GM12878 (cell line): ENCODE data around the gene IRGC. TPM values are rescaled to one million over a fixed set of nuclear protein-coding genes. Genes with fewer than 3 reads are reported as not detected.

ENCODE experiments used
- ATAC-seq: fragments of 200-7000 bp; cut with Tn5 transposase; 3 replicates; pipeline ENCODE4 v1.9.1; 2020; ENCODE audit warnings: mild to moderate bottlenecking, moderate library complexity
- BruUV-seq: library from RNA; stranded (reverse); fragments of 400-500 nt; replicated peaks from 2 replicates; lab custom pipeline; 2021; lab: Mats Ljungman, UMichigan
- CTCF ChIA-PET: fragments of 300-600 bp; sonication (Branson Sonifier 250); formaldehyde crosslinking; extraction: SDS; loops from one replicate; lab custom pipeline; 2021; ENCODE audit warnings: inconsistent platforms; lab: Yijun Ruan, JAX
- POLR2A ChIA-PET: fragments of 350-600 bp; formaldehyde crosslinking; extraction: SDS; loops from one replicate; lab custom pipeline; 2021; ENCODE audit warnings: inconsistent platforms; lab: Charles Lee
- RAD21 ChIA-PET: fragments of 300-600 bp; sonication (Branson Sonifier 250); formaldehyde crosslinking; loops from one replicate; lab custom pipeline; 2023; ENCODE audit warnings: antibody characterized with exemption; ENCODE audit not compliant: unreplicated experiment; lab: Charles Lee
- SMC1A ChIA-PET: fragments of 300-600 bp; sonication (Branson Sonifier 250); formaldehyde crosslinking; loops from one replicate; lab custom pipeline; 2023; ENCODE audit not compliant: unreplicated experiment, uncharacterized antibody; lab: Charles Lee
- DNase-seq: peaks from one replicate; pipeline ENCODE4 v3.0.0-alpha.2; 2011; ENCODE audit warnings: low read depth, low spot score
- FAIRE-seq: peaks from 3 replicates; lab custom pipeline; 2011; peaks lifted over from hg19 to GRCh38; lab: Jason Lieb, UNC
- H2AFZ ChIP-seq: 2 replicates; pipeline ENCODE4 v1.6.0; 2011; ENCODE audit warnings: low read depth, low read length, control low read depth; ENCODE audit not compliant: control insufficient read depth
- H3K27ac ChIP-seq: 2 replicates; pipeline ENCODE4 v1.5.1; 2011; ENCODE audit warnings: control low read depth; ENCODE audit not compliant: control insufficient read depth, insufficient read depth
- H3K27me3 ChIP-seq, 2 experiments: replicated peaks in 1 of 2; 2 replicates each; pipeline versions ENCODE4 v1.6.0 to v1.6.1; 2011; ENCODE audit warnings: low read length in 1 of 2; ENCODE audit not compliant: control insufficient read depth in 2 of 2, insufficient read depth in 2 of 2
- H3K36me3 ChIP-seq, 2 experiments: 2 replicates each; pipeline ENCODE4 v1.5.1; 2011; ENCODE audit warnings: low read length in 1 of 2; ENCODE audit not compliant: control insufficient read depth in 2 of 2, insufficient read depth in 2 of 2
- H3K4me1 ChIP-seq: 2 replicates; pipeline ENCODE4 v1.6.1; 2011; ENCODE audit warnings: mild to moderate bottlenecking, low read length, moderate library complexity, mixed read lengths; ENCODE audit not compliant: control insufficient read depth, insufficient read depth
- H3K4me2 ChIP-seq: 2 replicates; pipeline ENCODE4 v1.6.0; 2011; ENCODE audit warnings: control low read depth; ENCODE audit not compliant: control insufficient read depth, insufficient read depth
- H3K4me3 ChIP-seq: fragments of 200-600 bp; sonication (generic); 2 replicates; pipeline ENCODE4 v1.5.1; 2016
- H3K79me2 ChIP-seq: 2 replicates; pipeline ENCODE4 v1.6.0; 2011; ENCODE audit warnings: low read length; ENCODE audit not compliant: control insufficient read depth, insufficient read depth
- H3K9ac ChIP-seq: 2 replicates; pipeline ENCODE4 v1.8.0; 2011; ENCODE audit warnings: low read length, control low read depth, mixed read lengths; ENCODE audit not compliant: control insufficient read depth, insufficient read depth
- H3K9me3 ChIP-seq: replicated peaks from 3 replicates; pipeline ENCODE4 v1.5.1; 2011; ENCODE audit warnings: mild to moderate bottlenecking, low read length; ENCODE audit not compliant: control insufficient read depth, insufficient read depth
- H4K20me1 ChIP-seq: 2 replicates; pipeline ENCODE4 v1.6.0; 2011; ENCODE audit not compliant: control insufficient read depth, insufficient read depth
- CBX3 ChIP-seq: fragments of 200-600 bp; sonication (generic); IDR thresholded peaks from 2 replicates; pipeline ENCODE4 v1.6.1; 2016; ENCODE audit warnings: low read depth, borderline replicate concordance
- CUX1 ChIP-seq: IDR thresholded peaks from 2 replicates; pipeline ENCODE4 v1.6.1; 2012; ENCODE audit warnings: improper control_type of control experiment, low read depth, low read length; ENCODE audit not compliant: insufficient replicate concordance
- EED ChIP-seq: sonication (generic); IDR thresholded peaks from 2 replicates; pipeline ENCODE4 v1.6.1; 2016; ENCODE audit warnings: antibody characterized with exemption, low read depth
- HCFC1 ChIP-seq: fragments of 150-350 bp; IDR thresholded peaks from 2 replicates; pipeline ENCODE4 v1.6.1; 2014; ENCODE audit warnings: low read length
- IKZF2 ChIP-seq, 2 experiments: fragments of 450-650 bp; IDR thresholded peaks; 2 replicates each; pipeline ENCODE4 v1.6.1; 2017; ENCODE audit warnings: mild to moderate bottlenecking in 2 of 2, moderate library complexity in 2 of 2
- MTA3 ChIP-seq: IDR thresholded peaks from 2 replicates; pipeline ENCODE4 v1.6.1; 2012; ENCODE audit warnings: low read length, inconsistent platforms, borderline replicate concordance
- PML ChIP-seq: IDR thresholded peaks from 2 replicates; pipeline ENCODE4 v1.6.1; 2012; ENCODE audit warnings: low read length, inconsistent platforms
- SIX5 ChIP-seq: IDR thresholded peaks from 2 replicates; pipeline ENCODE4 v1.6.1; 2011; ENCODE audit warnings: mild to moderate bottlenecking, low read depth, low read length, moderate library complexity; ENCODE audit not compliant: severe bottlenecking
- SPI1 ChIP-seq: IDR thresholded peaks from 2 replicates; pipeline ENCODE4 v1.6.1; 2011; ENCODE audit warnings: low read depth, mild to moderate bottlenecking, low read length, moderate library complexity, borderline replicate concordance; ENCODE audit not compliant: insufficient read depth
- STAT1 ChIP-seq: fragments of 450-650 bp; conservative IDR thresholded peaks from 2 replicates; pipeline ENCODE4 v1.6.1; 2014; ENCODE audit warnings: antibody characterized with exemption, mild to moderate bottlenecking
- WGBS: methylation state at CpG from one replicate; pipeline ENCODE4 v1.1.6; 2016; ENCODE audit warnings: low lambda C conversion rate; ENCODE audit not compliant: insufficient replicate concordance, insufficient coverage; ENCODE audit errors: missing lambda C conversion rate; 5-methylcytosine and 5-hydroxymethylcytosine counted together
- in situ Hi-C: fragments of 300-500 bp; cut with MboI; formaldehyde crosslinking; loops from 9 replicates; pipeline ENCODE4 v1.14.3; 2018; ENCODE audit warnings: mixed read lengths
- intact Hi-C: fragments of 100-400 bp; cut with micrococcal nuclease; formaldehyde crosslinking; loops from one replicate; pipeline ENCODE4 v1.14.2; 2022; ENCODE audit not compliant: unreplicated experiment
- polyA plus RNA-seq, 11 experiments: library from polyadenylated mRNA; depleted of rRNA in 4 of 11; unstranded in 6 of 11; stranded (reverse) in 5 of 11; fragments of >200 nt; fragmentation: Nextera tagmentation in 4 of 11; fragmentation: Illumina TruSeq in 1 of 11; extraction: Ambion mirVana in 4 of 11; extraction: Trizol in 1 of 11; gene quantifications; 1 replicate in 1 of 11; 2 replicates in 10 of 11; pipeline versions ENCODE4 v1.2.1 to v1.2.3, GENCODE V29; 2011 to 2016; ENCODE audit warnings: inconsistent platforms in 2 of 11, missing spikeins in 2 of 11, low read depth in 1 of 11
- total RNA-seq, 4 experiments: library from RNA; depleted of rRNA in 3 of 4; stranded (reverse); fragments of >200 nt in 3 of 4; fragmentation: Illumina TruSeq in 1 of 4; extraction: Trizol in 1 of 4; gene quantifications; 2 replicates each; pipeline versions ENCODE4 v1.2.1 to v1.2.3, GENCODE V29; 2013 to 2021

The IRGC gene
- total and polyA plus RNA-seq, 10 of the 15 experiments (the other 5 are each of a cell fraction or from before 2014, with no cell fraction given) = 0.04 TPM; not detected in 9

- ChIA-PET CTCF (interaction anchor here (0.9 to 8.1 kb wide), 6 partner anchors 16 to 153 kb away, joined by 3 to 144 read pairs (median 8); partner anchors contain the start of gene KCNN4), SMC1A (interaction anchor here (0.9 to 10.1 kb wide), 3 partner anchors 18 to 31 kb away, joined by 5 to 186 read pairs (median 5); no protein-coding TSS in a partner anchor), RAD21 (interaction anchor here (1.0 to 8.2 kb wide), 5 partner anchors 11 to 80 kb away, joined by 4 to 118 read pairs (median 7); partner anchors contain the start of gene KCNN4), POLR2A (interaction anchor here (0.6 to 13.5 kb wide), 4 partner anchors 17 to 206 kb away, joined by 4 to 307 read pairs (median 42); partner anchors contain the start of gene KCNN4)
- no peaks in the 10 kb centered on the region for H3K9me3 ChIP-seq
- H3K27ac ChIP-seq = peak overlapping the region; percentile 87
- H3K36me3 ChIP-seq = peaks cover 17 to 39% of the 10 kb centered on the region in 2 experiments; a peak in 3 of 4 replicates
- in situ Hi-C loops (loop anchor here (5.0 kb wide), 1 partner anchor 39 kb away; no protein-coding TSS in a partner anchor), intact Hi-C loops (loop anchor here (2.0 to 5.0 kb wide), 2 partner anchors 17 to 81 kb away; no protein-coding TSS in a partner anchor)
- 6% methylated on average over 4 of the region's 4 CpGs for WGBS
- ATAC-seq (peak; percentile 7), DNase-seq (no peak), FAIRE-seq (no peak)
- H3K9ac ChIP-seq = peak overlapping the region; percentile 49
- no peaks in the 10 kb centered on the region for H3K27me3 ChIP-seq
- TSS peak; percentile 86 for BruUV-seq
- peaks cover 49% of the 10 kb centered on the region for H3K4me1 ChIP-seq
- H3K79me2 ChIP-seq = peaks cover 28% of the 10 kb centered on the region
- H3K4me3 ChIP-seq = 0 out of 2 replicates have a peak overlapping the region, but pooled peaks have one; percentile 18
- peak overlapping the region; percentile 82 for H3K4me2 ChIP-seq
- TF ChIP-seq PML (no peak), HCFC1 (no peak), CBX3 (no peak), MTA3 (0 out of 2 replicates have a peak, but pooled peaks have one; percentile 31)
- no peak overlapping the region for H2AFZ ChIP-seq
- no peaks in the 10 kb centered on the region for H4K20me1 ChIP-seq
Observed at GRCh38 chr19:43748205-43748594, 32.3 kb downstream of the IRGC start.

- H3K9me3 ChIP-seq = no peaks in the 10 kb centered on the region
- ChIA-PET POLR2A (interaction anchor here (0.6 to 13.5 kb wide), 4 partner anchors 16 to 206 kb away, joined by 4 to 307 read pairs (median 42); partner anchors contain the start of gene KCNN4), RAD21 (interaction anchor here (1.0 to 8.2 kb wide), 5 partner anchors 11 to 81 kb away, joined by 4 to 118 read pairs (median 7); partner anchors contain the start of gene KCNN4), CTCF (interaction anchor here (0.9 to 8.1 kb wide), 5 partner anchors 16 to 80 kb away, joined by 3 to 144 read pairs (median 10); partner anchors contain the start of gene KCNN4), SMC1A (interaction anchor here (0.9 to 10.1 kb wide), 3 partner anchors 17 to 31 kb away, joined by 5 to 186 read pairs (median 5); no protein-coding TSS in a partner anchor)
- no peak overlapping the region for H2AFZ ChIP-seq
- peaks cover 49% of the 10 kb centered on the region for H3K4me1 ChIP-seq
- H3K27ac ChIP-seq = peak overlapping the region; percentile 87
- DNase-seq (no peak), FAIRE-seq (no peak), ATAC-seq (peak; percentile 32)
- in situ Hi-C loops = loop anchor here (5.0 kb wide), 1 partner anchor 39 kb away; no protein-coding TSS in a partner anchor
- no peaks in the 10 kb centered on the region for H4K20me1 ChIP-seq
- peaks cover 17 to 38% of the 10 kb centered on the region in 2 experiments; a peak in 3 of 4 replicates for H3K36me3 ChIP-seq
- no peaks in the 10 kb centered on the region for H3K27me3 ChIP-seq
- H3K4me3 ChIP-seq = 0 out of 2 replicates have a peak overlapping the region, but pooled peaks have one; percentile 18
- peak overlapping the region; percentile 82 for H3K4me2 ChIP-seq
- H3K79me2 ChIP-seq = peaks cover 33% of the 10 kb centered on the region
- WGBS = 32% methylated on average over 4 of the region's 4 CpGs
- BruUV-seq = no TSS peak
- peak overlapping the region; percentile 49 for H3K9ac ChIP-seq
- intact Hi-C loops = loop anchor here (2.0 to 5.0 kb wide), 2 partner anchors 16 to 81 kb away; no protein-coding TSS in a partner anchor
- TF ChIP-seq SIX5 = peak; percentile 20
- TF ChIP-seq EED = peak; percentile 64
- peak; percentile 52 to 70 for TF ChIP-seq IKZF2 (IDR thresholded peaks at IDR 0.05)
- TF ChIP-seq SPI1 = peak; percentile 66
- TF ChIP-seq CUX1 = no peak
- no peak for TF ChIP-seq STAT1
Observed at GRCh38 chr19:43748685-43749084, 32.8 kb downstream of the IRGC start.
